ENCODE measurements around the gene TTLL11.

GRCh38 chr9:121815546-121816448 is 277.3 kb downstream of the TTLL11 start:
- TF ChIP-seq CTCF (IDR thresholded peaks at IDR 0.05; ENCODE audit: insufficient read depth, low read depth, low read length) (no peak), EZH2 (IDR thresholded peaks at IDR 0.05; ENCODE audit: insufficient read depth, low read length) (no peak)
